ENCODE results near the gene PWWP2B.

PWWP2B gene

DNA sequence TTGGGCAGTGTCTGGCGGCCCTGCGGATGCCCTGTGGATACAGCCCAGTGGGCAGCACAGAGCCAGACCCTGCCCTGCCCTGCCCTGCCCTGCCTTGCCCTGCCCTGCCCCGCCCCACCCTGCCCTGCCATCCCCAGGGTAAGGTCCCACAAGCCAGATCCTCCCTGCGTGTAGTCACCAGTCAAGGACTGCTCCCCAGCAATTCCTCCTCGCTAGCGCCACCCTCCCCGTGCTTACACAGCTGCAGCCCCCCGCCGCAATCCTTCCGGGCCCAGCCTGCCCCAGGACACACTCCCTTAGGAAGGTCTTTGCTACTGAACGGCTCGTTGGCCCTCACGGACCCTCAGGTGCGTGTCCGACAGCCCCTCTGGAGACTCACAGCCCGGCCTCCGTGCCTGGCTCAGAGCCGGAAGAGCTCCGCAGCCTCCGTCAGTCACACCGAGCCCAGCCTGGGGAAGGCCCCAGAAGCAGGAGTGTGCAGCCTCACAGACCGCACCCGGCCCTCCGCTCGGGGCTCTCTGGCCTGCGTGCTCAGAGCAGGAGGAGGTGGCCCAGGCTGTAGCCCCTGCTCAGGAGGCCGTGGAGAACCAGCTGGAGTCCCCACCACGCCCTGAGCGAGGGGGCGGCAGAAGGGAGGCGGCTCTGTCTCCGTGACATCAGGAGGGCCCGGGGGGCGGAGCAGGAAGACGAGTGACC, 68.3 kb downstream of the PWWP2B start:
- no peak for FAIRE-seq
- no peak for DNase-seq (ENCODE audit: insufficient read length, low spot score)

DNA sequence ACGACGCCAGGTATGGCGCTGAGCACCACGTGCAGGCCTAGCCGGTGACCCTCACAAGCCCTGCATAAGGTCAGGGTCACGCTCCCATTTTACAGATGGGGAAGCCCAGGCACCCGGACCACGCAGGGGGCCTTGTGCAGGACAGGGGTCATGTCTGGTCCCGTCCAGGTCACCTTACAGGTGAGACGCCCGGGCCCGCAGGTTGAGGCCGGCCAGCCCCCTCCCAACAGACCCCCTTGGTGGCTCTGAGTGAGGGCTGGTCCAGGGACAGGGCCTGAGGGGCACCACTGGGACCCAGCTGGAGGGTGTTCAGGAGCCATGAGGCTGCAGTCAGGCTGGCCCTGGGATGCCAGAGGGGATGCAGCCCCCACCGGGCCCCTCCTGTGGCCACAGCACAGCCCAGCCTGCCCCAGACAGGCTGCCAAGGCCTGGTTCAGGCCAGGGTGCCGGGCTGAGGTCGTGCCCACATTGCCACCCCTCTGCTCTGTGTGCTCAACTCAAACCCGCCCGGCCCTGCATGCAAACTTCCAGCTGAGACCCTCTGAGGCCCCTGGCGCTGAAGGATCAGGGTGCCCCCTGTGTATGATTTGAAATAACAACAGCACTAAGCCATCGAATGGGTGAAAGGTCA, 69.0 kb downstream of the PWWP2B start:
- FAIRE-seq: no peak

DNA sequence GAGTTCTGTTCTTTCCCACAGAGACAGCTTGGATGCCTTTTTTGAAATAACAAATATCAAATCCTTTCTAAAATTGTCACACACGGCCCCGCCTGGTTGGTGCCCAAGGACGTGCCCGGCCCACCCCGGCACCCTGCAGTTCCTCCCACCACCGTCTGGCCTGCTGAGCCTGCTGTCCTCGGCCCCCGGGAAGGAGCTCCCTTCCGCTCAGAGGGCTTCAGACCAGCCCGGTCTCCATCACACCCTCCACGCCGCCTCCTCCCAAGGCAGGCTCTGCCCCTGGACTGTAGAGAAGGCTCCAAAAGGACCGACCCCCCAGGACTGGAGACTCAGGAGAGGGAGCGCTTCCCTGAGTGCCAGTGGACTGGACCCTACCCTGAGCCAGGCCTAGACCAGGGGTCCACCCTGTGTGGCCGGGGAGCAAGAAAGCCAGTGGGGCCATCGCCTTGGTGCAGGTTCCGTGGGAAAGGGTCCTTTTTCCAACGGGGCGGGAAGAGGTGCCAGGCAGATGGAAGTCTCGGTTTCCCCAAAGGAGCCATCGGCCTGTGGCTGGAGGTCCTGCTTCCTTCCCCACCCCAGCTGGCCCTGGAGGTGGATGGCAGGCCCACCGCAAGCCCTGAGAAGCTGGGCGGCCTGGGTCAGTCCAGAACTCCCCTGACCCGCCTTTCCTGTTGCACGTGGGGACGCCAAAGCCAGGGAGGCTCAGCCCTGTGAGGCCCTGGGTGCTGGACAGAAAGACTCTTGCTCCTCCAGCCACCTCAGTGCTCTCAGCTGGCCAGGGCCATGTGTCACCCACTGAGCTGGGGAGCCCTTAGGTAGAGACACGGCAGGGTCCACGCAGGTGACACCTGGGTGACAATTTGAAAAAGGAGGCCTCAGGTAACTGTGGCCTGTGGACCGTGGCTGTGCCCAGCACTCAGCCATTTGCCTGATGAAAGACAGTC, 69.8 kb downstream of the PWWP2B start:
- DNase-seq (ENCODE audit: insufficient read length, low spot score) (no peak), FAIRE-seq (no peak)

More for the DNA sequence above, 69.0 kb downstream of the PWWP2B start:
- DNase-seq (ENCODE audit: insufficient read length, low spot score): no peak
